ENCODE results near the gene SPRED2.
"Not testable (repeated sequence)": the region's sequence is repeated elsewhere in the genome, so short reads cannot be mapped to it uniquely, and the experiment has no call there.

SPRED2 gene

GRCh38 chr2:65337915-65338314 lies 94.5 kb downstream of the SPRED2 start:
- H3K27ac ChIP-seq (ENCODE audit: insufficient read depth, low read depth, low read length, poor library complexity, severe bottlenecking); H3K9me3 ChIP-seq (ENCODE audit: control insufficient read depth, low read length); H3K27me3 ChIP-seq (ENCODE audit: control insufficient read depth, insufficient read depth, low read length, poor library complexity, severe bottlenecking); H3K4me3 ChIP-seq (ENCODE audit: insufficient read depth, low read depth, low read length); H3K4me1 ChIP-seq (ENCODE audit: control insufficient read depth, insufficient read depth, low read length); H3K36me3 ChIP-seq (ENCODE audit: control insufficient read depth, insufficient read depth, low read length): not testable (repeated sequence)
- 89 to 100% methylated on average over 1 of the region's 11 CpGs for whole genome bisulfite sequencing, 2 experiments

- WGBS, 2 experiments = 94 to 95% methylated on average over 4 of the region's 4 CpGs
- Histone ChIP-seq H3K9me3 (ENCODE audit: control insufficient read depth, low read length) (no peaks in the 10 kb centered on the region), H3K4me3 (ENCODE audit: insufficient read depth, low read depth, low read length) (no peak overlapping the region), H3K36me3 (ENCODE audit: control insufficient read depth, insufficient read depth, low read length) (no peaks in the 10 kb centered on the region), H3K27ac (ENCODE audit: insufficient read depth, low read depth, low read length, poor library complexity, severe bottlenecking) (no peak overlapping the region), H3K4me1 (ENCODE audit: control insufficient read depth, insufficient read depth, low read length) (peaks cover 6% of the 10 kb centered on the region), H3K27me3 (ENCODE audit: control insufficient read depth, insufficient read depth, low read length, poor library complexity, severe bottlenecking) (no peaks in the 10 kb centered on the region)
Measured at GRCh38 chr2:65334714-65335113, 97.7 kb downstream of the SPRED2 start.

GRCh38 chr2:65331336-65332025 lies 100.9 kb downstream of the SPRED2 start:
- 80 to 87% methylated on average over 7 of the region's 7 CpGs for WGBS, 2 experiments
- H3K27ac ChIP-seq (ENCODE audit: insufficient read depth, low read depth, low read length, poor library complexity, severe bottlenecking) = no peak overlapping the region
- no peaks in the 10 kb centered on the region for H3K9me3 ChIP-seq (ENCODE audit: control insufficient read depth, low read length)

GRCh38 chr2:65329525-65329924 lies 102.9 kb downstream of the SPRED2 start:
- H3K4me1 ChIP-seq (ENCODE audit: control insufficient read depth, insufficient read depth, low read length) = peaks cover 6% of the 10 kb centered on the region
- H3K36me3 ChIP-seq (ENCODE audit: control insufficient read depth, insufficient read depth, low read length) = no peaks in the 10 kb centered on the region
- H3K9me3 ChIP-seq (ENCODE audit: control insufficient read depth, low read length) = no peaks in the 10 kb centered on the region
- H3K27ac ChIP-seq (ENCODE audit: insufficient read depth, low read depth, low read length, poor library complexity, severe bottlenecking) = no peak overlapping the region
- WGBS, 2 experiments = 72 to 75% methylated on average over 5 of the region's 5 CpGs
- no peak overlapping the region for H3K4me3 ChIP-seq (ENCODE audit: insufficient read depth, low read depth, low read length)
- H3K27me3 ChIP-seq (ENCODE audit: control insufficient read depth, insufficient read depth, low read length, poor library complexity, severe bottlenecking) = no peaks in the 10 kb centered on the region

More at GRCh38 chr2:65331336-65332025, 100.9 kb downstream of the SPRED2 start:
- H3K27me3 ChIP-seq (ENCODE audit: control insufficient read depth, insufficient read depth, low read length, poor library complexity, severe bottlenecking) = no peaks in the 10 kb centered on the region
- H3K4me1 ChIP-seq (ENCODE audit: control insufficient read depth, insufficient read depth, low read length) = peaks cover 6% of the 10 kb centered on the region
- H3K4me3 ChIP-seq (ENCODE audit: insufficient read depth, low read depth, low read length) = no peak overlapping the region
- H3K36me3 ChIP-seq (ENCODE audit: control insufficient read depth, insufficient read depth, low read length) = no peaks in the 10 kb centered on the region

- Histone ChIP-seq H3K36me3 (ENCODE audit: control insufficient read depth, insufficient read depth, low read length) (no peaks in the 10 kb centered on the region), H3K4me3 (ENCODE audit: insufficient read depth, low read depth, low read length) (no peak overlapping the region)
- WGBS, 2 experiments = 92 to 94% methylated on average over 4 of the region's 4 CpGs
Measured at GRCh38 chr2:65326276-65326675, 106.1 kb downstream of the SPRED2 start.

GRCh38 chr2:65325066-65325465 lies 107.3 kb downstream of the SPRED2 start:
- 89 to 94% methylated on average over 2 of the region's 2 CpGs for WGBS, 2 experiments
- no peak overlapping the region for H3K4me3 ChIP-seq (ENCODE audit: insufficient read depth, low read depth, low read length)
- no peaks in the 10 kb centered on the region for H3K9me3 ChIP-seq (ENCODE audit: control insufficient read depth, low read length)
- no peak overlapping the region for H3K27ac ChIP-seq (ENCODE audit: insufficient read depth, low read depth, low read length, poor library complexity, severe bottlenecking)
- no peaks in the 10 kb centered on the region for H3K36me3 ChIP-seq (ENCODE audit: control insufficient read depth, insufficient read depth, low read length)
- no peaks in the 10 kb centered on the region for H3K27me3 ChIP-seq (ENCODE audit: control insufficient read depth, insufficient read depth, low read length, poor library complexity, severe bottlenecking)
- no peaks in the 10 kb centered on the region for H3K4me1 ChIP-seq (ENCODE audit: control insufficient read depth, insufficient read depth, low read length)

More at GRCh38 chr2:65326276-65326675, 106.1 kb downstream of the SPRED2 start:
- H3K27ac ChIP-seq (ENCODE audit: insufficient read depth, low read depth, low read length, poor library complexity, severe bottlenecking) = no peak overlapping the region
- no peaks in the 10 kb centered on the region for H3K4me1 ChIP-seq (ENCODE audit: control insufficient read depth, insufficient read depth, low read length)
- H3K9me3 ChIP-seq (ENCODE audit: control insufficient read depth, low read length) = no peaks in the 10 kb centered on the region
- H3K27me3 ChIP-seq (ENCODE audit: control insufficient read depth, insufficient read depth, low read length, poor library complexity, severe bottlenecking) = no peaks in the 10 kb centered on the region

GRCh38 chr2:65320946-65321345 lies 111.5 kb downstream of the SPRED2 start:
- H3K27ac ChIP-seq (ENCODE audit: insufficient read depth, low read depth, low read length, poor library complexity, severe bottlenecking) = no peak overlapping the region

GRCh38 chr2:65320042-65320725 lies 112.2 kb downstream of the SPRED2 start:
- 90 to 91% methylated on average over 9 of the region's 9 CpGs for WGBS, 2 experiments
- no peaks in the 10 kb centered on the region for H3K4me1 ChIP-seq (ENCODE audit: control insufficient read depth, insufficient read depth, low read length)
- H3K27me3 ChIP-seq (ENCODE audit: control insufficient read depth, insufficient read depth, low read length, poor library complexity, severe bottlenecking) = no peaks in the 10 kb centered on the region
- H3K4me3 ChIP-seq (ENCODE audit: insufficient read depth, low read depth, low read length) = no peak overlapping the region
- no peak overlapping the region for H3K27ac ChIP-seq (ENCODE audit: insufficient read depth, low read depth, low read length, poor library complexity, severe bottlenecking)
- no peaks in the 10 kb centered on the region for H3K9me3 ChIP-seq (ENCODE audit: control insufficient read depth, low read length)
- H3K36me3 ChIP-seq (ENCODE audit: control insufficient read depth, insufficient read depth, low read length) = no peaks in the 10 kb centered on the region

More at GRCh38 chr2:65320946-65321345, 111.5 kb downstream of the SPRED2 start:
- no peaks in the 10 kb centered on the region for H3K9me3 ChIP-seq (ENCODE audit: control insufficient read depth, low read length)
- no peak overlapping the region for H3K4me3 ChIP-seq (ENCODE audit: insufficient read depth, low read depth, low read length)
- H3K36me3 ChIP-seq (ENCODE audit: control insufficient read depth, insufficient read depth, low read length) = no peaks in the 10 kb centered on the region
- WGBS, 2 experiments = 83 to 84% methylated on average over 2 of the region's 2 CpGs
- H3K27me3 ChIP-seq (ENCODE audit: control insufficient read depth, insufficient read depth, low read length, poor library complexity, severe bottlenecking) = no peaks in the 10 kb centered on the region
- no peaks in the 10 kb centered on the region for H3K4me1 ChIP-seq (ENCODE audit: control insufficient read depth, insufficient read depth, low read length)

- 88 to 96% methylated on average over 1 of the region's 1 CpG for WGBS, 2 experiments
- H3K4me3 ChIP-seq (ENCODE audit: insufficient read depth, low read depth, low read length) = no peak overlapping the region
- no peaks in the 10 kb centered on the region for H3K27me3 ChIP-seq (ENCODE audit: control insufficient read depth, insufficient read depth, low read length, poor library complexity, severe bottlenecking)
- H3K36me3 ChIP-seq (ENCODE audit: control insufficient read depth, insufficient read depth, low read length) = no peaks in the 10 kb centered on the region
- no peak overlapping the region for H3K27ac ChIP-seq (ENCODE audit: insufficient read depth, low read depth, low read length, poor library complexity, severe bottlenecking)
- H3K4me1 ChIP-seq (ENCODE audit: control insufficient read depth, insufficient read depth, low read length) = no peaks in the 10 kb centered on the region
- H3K9me3 ChIP-seq (ENCODE audit: control insufficient read depth, low read length) = no peaks in the 10 kb centered on the region
Measured at GRCh38 chr2:65319674-65320041, 112.7 kb downstream of the SPRED2 start.

- no peaks in the 10 kb centered on the region for H3K27me3 ChIP-seq (ENCODE audit: control insufficient read depth, insufficient read depth, low read length, poor library complexity, severe bottlenecking)
- no peak overlapping the region for H3K27ac ChIP-seq (ENCODE audit: insufficient read depth, low read depth, low read length, poor library complexity, severe bottlenecking)
- 94 to 95% methylated on average over 5 of the region's 5 CpGs for WGBS, 2 experiments
- no peak overlapping the region for H3K4me3 ChIP-seq (ENCODE audit: insufficient read depth, low read depth, low read length)
- no peaks in the 10 kb centered on the region for H3K36me3 ChIP-seq (ENCODE audit: control insufficient read depth, insufficient read depth, low read length)
- H3K4me1 ChIP-seq (ENCODE audit: control insufficient read depth, insufficient read depth, low read length) = no peaks in the 10 kb centered on the region
- H3K9me3 ChIP-seq (ENCODE audit: control insufficient read depth, low read length) = no peaks in the 10 kb centered on the region
Measured at GRCh38 chr2:65319072-65319673, 113.2 kb downstream of the SPRED2 start.

Data from ectodermal cell (in vitro differentiated cells).